Umbilical cord (tissue), 2 donors: Measurements from ENCODE around the gene OVCH2. TPM values are rescaled to one million over a fixed set of nuclear protein-coding genes. Genes with fewer than 3 reads are reported as not detected.

ENCODE experiments used
- DNase-seq: peaks from one replicate; pipeline ENCODE4 v3.0.0-alpha.2; 2015; ENCODE audit warnings: low spot score
- total RNA-seq: library from RNA; depleted of rRNA; stranded (reverse); fragments of >200 nt; gene quantifications from one replicate; pipeline ENCODE4 v1.2.3, GENCODE V29; 2014; ENCODE audit warnings: low replicate concordance; ENCODE audit not compliant: insufficient read depth

OVCH2 gene
- total RNA-seq, 1 donor from 2014 or later: 3.4 TPM

DNA sequence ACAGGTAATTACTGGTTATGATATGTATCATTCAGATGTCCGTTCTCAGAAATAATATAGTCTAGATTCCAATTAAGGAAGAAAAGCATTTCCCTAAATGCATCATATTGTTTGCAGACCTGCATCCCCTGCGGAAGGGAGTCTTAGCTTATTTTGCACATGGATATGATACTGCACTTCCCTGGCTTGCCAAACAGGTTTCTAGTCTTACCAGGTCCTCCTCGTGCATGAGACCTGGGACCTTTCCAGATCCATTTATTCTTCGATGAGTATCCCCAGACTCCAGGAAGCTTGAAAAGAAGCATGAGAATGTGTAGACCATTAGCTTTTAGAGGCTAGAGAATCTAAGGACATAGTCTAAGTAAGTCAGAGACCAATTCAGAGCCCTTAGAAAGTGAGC, 63.5 kb downstream of the OVCH2 start:
- DNase-seq: no peak

DNA sequence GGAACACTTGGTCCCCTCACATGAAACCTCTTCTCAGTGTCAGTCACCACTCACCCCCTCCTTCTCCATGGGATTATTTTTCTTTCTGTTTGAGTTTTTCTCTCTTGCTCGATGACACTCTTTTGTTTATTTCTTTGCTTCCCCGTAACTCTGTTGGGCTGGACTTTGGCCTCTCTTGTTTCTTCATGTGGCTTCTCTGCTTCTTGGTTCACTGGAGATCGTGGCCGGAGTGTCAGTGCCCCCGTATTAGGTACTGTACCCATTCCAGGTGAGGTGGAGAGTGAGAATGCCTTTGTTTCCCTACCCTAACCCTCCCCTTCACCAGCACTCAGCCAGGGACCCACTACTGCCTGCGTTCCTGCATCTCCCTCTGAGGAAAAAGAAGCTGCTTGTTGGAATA, 65.5 kb downstream of the OVCH2 start:
- no peak for DNase-seq

DNA sequence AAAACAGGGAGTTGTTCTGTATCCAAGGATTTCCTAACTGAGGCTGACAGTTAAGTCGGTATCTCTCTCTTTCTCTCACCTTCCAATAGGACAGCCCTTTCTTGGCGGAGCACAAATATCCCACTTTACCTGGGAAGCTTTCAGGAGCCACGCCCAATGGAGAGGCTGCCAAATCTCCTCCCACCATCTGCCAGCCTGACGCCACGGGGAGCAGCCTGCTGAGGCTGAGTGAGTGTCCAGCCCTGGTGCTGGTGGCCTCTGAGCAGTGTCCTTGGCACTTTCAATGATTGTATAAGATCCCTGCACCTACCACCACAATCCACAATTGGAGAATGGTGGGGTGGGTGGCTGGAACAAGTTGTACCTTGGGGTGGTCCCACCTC, 66.6 kb downstream of the OVCH2 start:
- DNase-seq: no peak

Other genes starting within 250 kb of the OVCH2 start
- 3.4 TPM for gene OLFML1, start 221.0 kb downstream of the OVCH2 start, total RNA-seq
- 66.2 TPM for gene PPFIBP2, start 192.5 kb downstream of the OVCH2 start, total RNA-seq
- 50.3 TPM for gene CYB5R2, start 33.0 kb downstream of the OVCH2 start, total RNA-seq
- not detected for gene OR5P2, start 90.5 kb upstream of the OVCH2 start, total RNA-seq
- gene OR5P3, start 124.4 kb upstream of the OVCH2 start, total RNA-seq: 2.2 TPM
- 8.9 TPM for gene OR10A6, start 224.8 kb upstream of the OVCH2 start, total RNA-seq
- gene OR10A3, start 235.2 kb upstream of the OVCH2 start, total RNA-seq: 1.4 TPM